Gastroesophageal sphincter (tissue), 4 donors: ENCODE measurements around the gene VTA1. TPM values are rescaled to one million over a fixed set of nuclear protein-coding genes. Genes with fewer than 3 reads are reported as not detected.

Experiments
- ATAC-seq: fragments of 150-250 bp; one replicate; pipeline ENCODE4 v1.9.1; 2016; ENCODE audit warnings: mild to moderate bottlenecking, moderate library complexity
- H3K27ac ChIP-seq, 4 donors: fragments of 200-600 bp; sonication (generic) in 3 of 4; 1 replicate in 3 of 4; 2 replicates in 1 of 4; pipeline ENCODE4 v1.5.1; 2016 to 2019
- H3K27me3 ChIP-seq: fragments of 200-600 bp; sonication (generic); one replicate; pipeline ENCODE4 v1.5.1; 2019
- H3K36me3 ChIP-seq, 2 donors: fragments of 200-600 bp; sonication (generic); one replicate each; pipeline ENCODE4 v1.5.1; 2019; ENCODE audit warnings: control low read depth in 1 of 2
- H3K4me1 ChIP-seq, 3 donors: fragments of 200-600 bp; sonication (generic); 1 replicate in 2 of 3; 2 replicates in 1 of 3; pipeline ENCODE4 v1.5.1; 2016 to 2019; ENCODE audit warnings: control low read depth in 2 of 3
- H3K4me3 ChIP-seq, 2 donors: fragments of 200-600 bp; sonication (generic); one replicate each; pipeline ENCODE4 v1.5.1; 2019; ENCODE audit warnings: mild to moderate bottlenecking in 1 of 2, moderate library complexity in 1 of 2
- H3K9me3 ChIP-seq, 3 donors: fragments of 200-600 bp; sonication (generic); one replicate each; pipeline ENCODE4 v1.5.1; 2017 to 2019; ENCODE audit warnings: control low read depth in 2 of 3
- CTCF ChIP-seq, 4 experiments: fragments of 200-600 bp in 2 of 4; fragments of 450-650 bp in 2 of 4; sonication (generic) in 1 of 4; IDR thresholded peaks; one replicate each; pipeline ENCODE4 v1.5.1; 2017 to 2019; ENCODE audit warnings: antibody characterized with exemption in 4 of 4, mild to moderate bottlenecking in 2 of 4, moderate library complexity in 2 of 4
- EP300 ChIP-seq: sonication (generic); formaldehyde crosslinking; IDR thresholded peaks from one replicate; pipeline ENCODE4 v1.6.1; 2017; ENCODE audit warnings: antibody characterized with exemption, mild to moderate bottlenecking
- POLR2A ChIP-seq, 2 donors: fragments of 450-650 bp; IDR thresholded peaks; one replicate each; pipeline ENCODE4 v1.6.1; 2017; ENCODE audit warnings: antibody characterized with exemption in 2 of 2, mild to moderate bottlenecking in 2 of 2, moderate library complexity in 1 of 2
- POLR2AphosphoS5 ChIP-seq: sonication (generic); formaldehyde crosslinking; IDR thresholded peaks from one replicate; pipeline ENCODE4 v1.6.1; 2017; ENCODE audit warnings: antibody characterized with exemption
- WGBS, 2 donors: methylation state at CpG; one replicate each; pipeline ENCODE4 v1.1.5; 2018; ENCODE audit warnings: low coverage in 1 of 2; 5-methylcytosine and 5-hydroxymethylcytosine counted together
- total RNA-seq, 4 donors: library from RNA; depleted of rRNA; stranded (reverse); fragments of >200 nt; gene quantifications; one replicate each; pipeline ENCODE4 v1.1.0, GENCODE V29; 2016

The VTA1 gene
- total RNA-seq, 4 donors from 2014 or later, result 32.4 to 47.2 (median 37.4) TPM

DNA sequence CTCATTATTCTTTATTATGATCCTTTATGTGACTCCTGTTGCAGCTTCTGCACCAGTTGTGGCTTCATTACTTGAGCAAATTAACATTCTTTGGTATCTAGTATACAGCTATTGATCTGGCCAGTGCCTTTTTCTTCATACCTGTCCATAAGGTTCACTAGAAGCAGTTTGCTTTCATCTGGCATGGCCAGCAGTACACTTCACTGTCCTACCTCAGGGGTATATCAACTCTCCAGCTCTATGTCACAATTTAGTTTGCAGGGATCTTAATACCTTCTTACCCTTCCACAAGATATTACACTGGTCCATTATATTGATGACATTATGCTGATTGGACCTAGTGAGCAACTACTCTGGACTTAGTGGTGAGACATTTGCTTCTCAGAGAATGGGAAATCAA is 46.6 kb downstream of the VTA1 start:
- H3K27ac ChIP-seq, result no peak overlapping the region
- H3K4me3 ChIP-seq, result no peak overlapping the region
- no peaks in the 10 kb centered on the region for H3K9me3 ChIP-seq
- no peak for ATAC-seq
- H3K27me3 ChIP-seq, result no peaks in the 10 kb centered on the region
- no peak for TF ChIP-seq CTCF (IDR thresholded peaks at IDR 0.05)
- no peak for TF ChIP-seq EP300
- TF ChIP-seq POLR2A (IDR thresholded peaks at IDR 0.05), result no peak
- no peak for TF ChIP-seq POLR2AphosphoS5
- no peaks in the 10 kb centered on the region for H3K4me1 ChIP-seq
- H3K36me3 ChIP-seq, result peaks cover 0 to 26% of the 10 kb centered on the region in 2 donors

DNA sequence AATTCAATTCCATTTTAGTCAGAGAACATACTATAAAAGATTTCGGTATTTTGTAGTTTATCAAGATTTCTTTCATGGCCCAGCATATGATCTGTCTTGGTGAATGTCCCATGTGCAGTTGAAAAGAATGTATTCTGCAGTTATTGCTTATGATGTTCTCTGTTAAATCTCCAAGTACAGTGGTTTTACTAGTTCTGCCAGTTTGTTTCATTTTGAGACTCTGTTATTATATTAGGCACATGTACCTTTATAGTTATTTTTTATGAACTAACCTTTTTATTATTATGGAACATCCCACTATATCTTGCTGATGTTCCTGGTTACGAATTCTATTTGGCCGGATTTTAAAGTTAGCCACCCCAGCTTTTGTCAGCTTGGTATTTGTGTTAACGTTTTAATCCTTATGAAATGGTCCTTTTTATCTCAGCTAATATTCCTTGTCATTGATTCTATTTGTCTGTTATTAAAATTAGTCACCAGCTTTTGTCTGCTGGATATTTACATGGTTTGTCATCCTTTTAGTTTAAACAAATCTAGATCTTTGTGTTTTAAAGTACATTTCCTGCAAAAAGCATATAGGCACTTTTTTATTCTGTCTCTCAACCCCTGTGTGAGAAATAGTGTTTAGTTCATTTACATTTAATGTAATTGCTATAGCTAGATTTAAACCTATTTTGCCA is 48.9 kb downstream of the VTA1 start:
- Histone ChIP-seq H3K27me3 (no peaks in the 10 kb centered on the region), H3K4me1 (no peaks in the 10 kb centered on the region), H3K27ac (no peak overlapping the region), H3K4me3 (no peak overlapping the region), H3K9me3 (no peaks in the 10 kb centered on the region), H3K36me3 (peaks cover 0 to 31% of the 10 kb centered on the region in 2 donors)
- no peak for ATAC-seq
- WGBS, 2 donors, result 88 to 95% methylated on average over 4 of the region's 4 CpGs
- TF ChIP-seq EP300, result no peak
- no peak for TF ChIP-seq POLR2AphosphoS5
- no peak for TF ChIP-seq POLR2A (IDR thresholded peaks at IDR 0.05)
- no peak for TF ChIP-seq CTCF (IDR thresholded peaks at IDR 0.05)

GRCh38 chr6:142200846-142201628 is 54.0 kb downstream of the VTA1 start:
- ATAC-seq, result no peak
- 50 to 59% methylated on average over 3 of the region's 3 CpGs for WGBS, 2 donors
- TF ChIP-seq POLR2A (IDR thresholded peaks at IDR 0.05) (no peak), CTCF (IDR thresholded peaks at IDR 0.05) (no peak), POLR2AphosphoS5 (no peak), EP300 (no peak)
- Histone ChIP-seq H3K4me1 (no peaks in the 10 kb centered on the region), H3K9me3 (no peaks in the 10 kb centered on the region), H3K36me3 (peaks cover 0 to 67% of the 10 kb centered on the region in 2 donors), H3K27ac (no peak overlapping the region), H3K4me3 (no peak overlapping the region), H3K27me3 (no peaks in the 10 kb centered on the region)

DNA sequence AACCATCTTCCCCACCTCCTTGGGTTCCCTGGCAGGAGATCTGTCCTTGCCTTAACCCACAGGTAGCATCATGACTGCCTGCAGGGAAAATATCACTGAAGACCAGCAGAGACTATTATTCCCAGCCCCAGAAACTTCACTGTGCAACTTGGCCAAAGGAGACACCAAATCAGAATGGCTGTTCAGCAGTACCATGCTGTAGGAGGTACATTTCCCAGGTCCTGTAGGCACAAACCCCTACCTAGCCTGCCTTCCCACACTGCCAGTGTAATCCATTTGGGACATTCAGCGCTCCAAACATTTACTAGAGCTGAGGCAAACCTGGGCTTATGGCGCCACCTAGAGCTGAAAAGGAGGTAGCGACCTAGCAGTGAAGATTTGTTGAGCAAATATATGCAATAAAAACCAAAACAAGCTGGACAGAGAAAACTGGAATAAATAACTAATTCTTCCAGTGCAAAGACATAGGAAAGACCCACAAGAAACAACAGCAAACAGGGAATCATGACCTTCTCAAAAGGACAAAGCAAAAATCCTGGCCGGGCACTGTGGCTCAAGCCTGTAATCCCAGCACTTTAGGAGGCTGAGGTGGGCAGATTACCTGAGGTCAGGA is 60.3 kb downstream of the VTA1 start:
- Histone ChIP-seq H3K4me1 (no peaks in the 10 kb centered on the region), H3K9me3 (no peaks in the 10 kb centered on the region), H3K27ac (no peak overlapping the region), H3K27me3 (no peaks in the 10 kb centered on the region), H3K4me3 (no peak overlapping the region), H3K36me3 (peaks cover 0 to 67% of the 10 kb centered on the region in 2 donors)
- TF ChIP-seq POLR2AphosphoS5 (no peak), EP300 (no peak), CTCF (IDR thresholded peaks at IDR 0.05) (peak; percentile 50 to 68 (median 59))
- WGBS, 2 donors, result 45% methylated on average over 4 of the region's 4 CpGs; no CpG with 5 or more reads in 1 of the 2 donors
- no peak for ATAC-seq
